HuH-7 (cell line): ENCODE data around the gene RAB24.
"Not testable (repeated sequence)": the region's sequence is repeated elsewhere in the genome, so short reads cannot be mapped to it uniquely, and the experiment has no call there.

Source experiments
- DNase-seq: peaks from one replicate; pipeline ENCODE4 v3.0.0; 2011; ENCODE audit warnings: low spot score

The RAB24 gene

GRCh38 chr5:177303121-177303924, at the start of gene RAB24, which contains the start of gene PRELID1:
Gene RAB24, minus strand, starts transcription at chr5:177303719. Its CDS starts 431 bp downstream, at chr5:177303288.
Gene PRELID1, plus strand, starts transcription at chr5:177303799. Its CDS starts 187 bp downstream, at chr5:177303986.
- DNase-seq: peak; percentile 96

GRCh38 chr5:177353093-177353492, 49.6 kb upstream of the RAB24 start:
- no peak for DNase-seq

GRCh38 chr5:177351392-177352329, 48.1 kb upstream of the RAB24 start, which contains the start of gene LMAN2:
Gene LMAN2, minus strand, starts transcription at chr5:177351668. Its CDS starts 21 bp downstream, at chr5:177351647.
- DNase-seq: peak; percentile 97

- DNase-seq: no peak
Observed at GRCh38 chr5:177350776-177351391, 47.4 kb upstream of the RAB24 start.

GRCh38 chr5:177349762-177350161, 46.2 kb upstream of the RAB24 start:
- DNase-seq: no peak

GRCh38 chr5:177349362-177349647, 45.8 kb upstream of the RAB24 start:
- DNase-seq: no peak

GRCh38 chr5:177347699-177348098, 44.2 kb upstream of the RAB24 start:
- no peak for DNase-seq

- DNase-seq: no peak
Observed at GRCh38 chr5:177346820-177347219, 43.3 kb upstream of the RAB24 start.

- DNase-seq: no peak
Observed at GRCh38 chr5:177344891-177345290, 41.4 kb upstream of the RAB24 start.

GRCh38 chr5:177343777-177344176, 40.3 kb upstream of the RAB24 start:
- no peak for DNase-seq

GRCh38 chr5:177343000-177343399, 39.5 kb upstream of the RAB24 start:
- DNase-seq: not testable (repeated sequence)

GRCh38 chr5:177339107-177339638, 35.7 kb upstream of the RAB24 start:
- no peak for DNase-seq

- DNase-seq: no peak
Observed at GRCh38 chr5:177338251-177339106, 35.0 kb upstream of the RAB24 start.

- DNase-seq: no peak
Observed at GRCh38 chr5:177336603-177337494, 33.3 kb upstream of the RAB24 start.

- DNase-seq: peak; percentile 52
Observed at GRCh38 chr5:177336112-177336511, 32.6 kb upstream of the RAB24 start.

- no peak for DNase-seq
Observed at GRCh38 chr5:177335701-177336065, 32.2 kb upstream of the RAB24 start.

- DNase-seq: no peak
Observed at GRCh38 chr5:177334781-177335700, 31.5 kb upstream of the RAB24 start.

- no peak for DNase-seq
Observed at GRCh38 chr5:177334155-177334551, 30.6 kb upstream of the RAB24 start.
